NOMO-1 treated with DMSO at 0.1 percent for 48 hours (cell line): ENCODE measurements around the gene KIAA0513.
"Not testable (repeated sequence)": the region's sequence is repeated elsewhere in the genome, so short reads cannot be mapped to it uniquely, and the experiment has no call there.

Experiments
- DNase-seq: peaks from one replicate; lab custom pipeline; 2025; ENCODE audit not compliant: unreplicated experiment; lab: John Stamatoyannopoulos, UW

Gene KIAA0513

GRCh38 chr16:85047867-85048455 lies 20.4 kb downstream of the KIAA0513 start:
- DNase-seq, result peak; percentile 55

GRCh38 chr16:85048921-85049562 lies 21.4 kb downstream of the KIAA0513 start:
- DNase-seq, result no peak

DNA sequence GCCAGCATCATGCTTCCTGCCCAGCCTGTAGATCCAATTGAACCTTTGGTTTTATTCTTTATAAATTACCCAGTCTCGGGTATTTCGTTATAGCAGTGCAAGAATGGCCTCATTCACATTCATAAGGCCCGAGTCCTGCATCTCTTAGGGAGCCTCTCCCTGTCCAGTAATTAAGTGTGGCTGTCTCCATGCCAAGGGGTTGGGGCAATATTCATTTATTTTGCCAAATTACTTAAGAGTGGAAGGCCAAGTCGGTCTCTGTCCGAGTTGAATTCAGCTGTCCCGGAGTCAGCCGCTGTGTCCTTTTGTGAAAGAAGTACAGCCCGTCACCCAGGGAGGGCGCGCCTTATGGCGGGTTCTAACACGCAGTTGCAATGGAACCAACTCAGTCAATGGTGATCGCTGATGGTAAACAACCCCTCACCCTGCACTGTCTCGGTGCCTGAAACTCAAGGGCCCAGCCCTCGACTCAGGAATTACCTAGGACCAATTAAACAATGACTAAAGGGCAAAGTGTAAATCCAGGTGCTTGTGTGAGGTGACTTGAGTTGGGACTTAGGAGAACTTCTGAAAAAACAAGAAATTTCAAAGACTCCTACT lies 22.2 kb downstream of the KIAA0513 start:
- no peak for DNase-seq

DNA sequence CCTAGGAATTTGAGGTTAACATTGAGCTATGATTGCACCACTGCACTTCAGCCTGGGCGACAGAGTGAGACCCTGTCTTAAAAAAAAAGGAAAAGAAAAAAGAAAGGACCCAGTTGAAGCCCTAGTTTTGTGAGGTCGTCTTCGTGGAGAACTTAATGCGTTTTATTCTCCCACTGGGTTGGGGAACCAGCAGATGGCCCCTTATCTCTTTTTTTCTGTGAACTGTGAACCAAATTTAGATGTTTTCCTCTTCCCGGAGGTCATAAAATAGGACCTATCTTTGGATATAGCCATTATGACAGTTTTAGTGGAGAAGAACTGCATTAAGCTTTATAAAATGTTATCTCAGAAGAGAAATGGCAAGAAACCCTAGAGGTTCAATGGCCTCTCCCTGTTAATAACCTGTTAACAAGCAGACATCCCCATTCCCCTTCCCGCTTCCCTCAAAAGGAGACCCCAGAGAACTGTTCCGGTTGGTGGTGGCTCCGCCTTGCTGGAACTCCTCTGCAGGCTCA lies 23.5 kb downstream of the KIAA0513 start:
- no peak for DNase-seq

- DNase-seq, result no peak
These were observed 24.1 kb downstream of the KIAA0513 start for GRCh38 chr16:85051683-85052082.

DNA sequence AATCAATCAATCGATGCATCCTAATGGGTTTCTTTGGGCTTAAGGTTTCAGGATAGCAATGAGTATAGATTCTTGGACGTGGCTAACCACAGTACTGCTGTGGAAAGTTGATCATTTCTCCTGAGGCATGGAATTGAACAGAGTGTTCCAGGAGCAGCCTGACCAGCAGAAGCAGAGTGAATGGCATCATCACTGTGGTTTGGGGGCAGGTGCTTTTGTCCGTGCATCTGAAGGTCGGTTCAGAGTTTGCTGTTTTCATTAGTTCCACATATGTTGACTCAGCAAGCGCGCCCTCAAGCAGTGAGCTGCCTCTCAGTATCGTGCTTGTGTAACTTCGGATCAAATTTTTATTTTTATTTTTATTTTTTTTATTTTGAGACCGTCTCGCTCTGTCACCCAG lies 24.9 kb downstream of the KIAA0513 start:
- DNase-seq, result no peak

- DNase-seq, result not testable (repeated sequence)
These were observed 26.7 kb downstream of the KIAA0513 start for GRCh38 chr16:85054321-85054720.

DNA sequence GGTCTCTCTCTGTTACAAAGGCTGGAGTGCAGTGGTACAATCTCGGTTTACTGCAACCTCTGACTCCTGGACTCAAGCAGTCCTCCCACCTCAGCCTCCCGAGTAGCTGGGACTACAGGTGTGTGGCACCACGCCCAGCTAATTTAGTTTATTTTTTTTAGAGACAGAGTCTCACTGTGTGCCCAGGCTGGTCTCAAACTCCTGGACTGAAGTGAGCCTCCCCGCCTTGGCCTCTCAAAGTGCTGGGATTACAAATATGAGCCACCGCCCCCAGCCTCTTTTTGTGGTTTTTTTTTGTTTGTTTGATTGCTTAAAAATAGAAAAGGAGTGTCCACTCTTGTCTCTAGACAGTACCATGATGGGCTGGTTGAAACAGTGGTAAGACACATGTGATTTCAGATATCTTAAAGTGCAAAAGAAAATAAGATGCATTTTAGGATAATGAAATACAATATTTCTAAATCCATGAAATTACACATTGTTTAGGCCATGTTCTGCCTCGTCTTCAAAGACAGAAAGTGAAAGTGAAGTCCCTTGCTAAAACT lies 27.4 kb downstream of the KIAA0513 start:
- DNase-seq, result no peak

DNA sequence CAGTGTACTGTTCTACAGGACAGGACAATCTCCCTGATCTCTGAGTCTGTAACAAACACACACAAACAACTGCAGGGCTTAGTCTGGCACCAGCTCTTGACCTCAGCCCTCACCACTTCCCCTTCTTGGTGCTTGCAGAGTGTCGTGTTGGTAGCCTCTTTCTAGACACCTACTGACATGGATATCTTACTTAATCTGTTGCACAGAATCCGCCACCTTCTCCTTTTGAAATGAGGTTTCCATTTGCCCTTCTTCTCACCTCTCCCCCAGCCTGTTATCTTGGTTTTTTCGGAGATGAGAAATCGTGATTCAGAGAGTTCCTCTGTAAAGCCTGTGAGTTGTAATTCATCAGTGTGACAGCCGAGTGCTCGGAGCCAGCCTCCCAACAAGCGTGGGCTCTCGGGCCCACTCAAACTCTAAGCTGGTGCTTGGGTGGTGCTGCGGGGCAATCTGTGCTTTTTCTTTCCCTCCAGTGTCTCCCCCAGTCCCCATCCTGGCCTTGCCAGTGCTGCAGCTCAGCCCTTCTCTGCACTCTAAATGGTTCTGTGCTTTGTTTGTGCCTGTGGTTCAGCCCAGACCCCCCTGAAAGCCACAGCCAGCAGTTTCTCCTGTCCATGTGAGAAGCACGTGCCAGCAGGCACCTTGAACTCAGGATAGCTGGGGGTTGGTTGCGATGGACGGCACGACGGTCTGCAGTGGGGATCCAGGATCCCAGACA lies 28.1 kb downstream of the KIAA0513 start:
- DNase-seq, result peak; percentile 98

DNA sequence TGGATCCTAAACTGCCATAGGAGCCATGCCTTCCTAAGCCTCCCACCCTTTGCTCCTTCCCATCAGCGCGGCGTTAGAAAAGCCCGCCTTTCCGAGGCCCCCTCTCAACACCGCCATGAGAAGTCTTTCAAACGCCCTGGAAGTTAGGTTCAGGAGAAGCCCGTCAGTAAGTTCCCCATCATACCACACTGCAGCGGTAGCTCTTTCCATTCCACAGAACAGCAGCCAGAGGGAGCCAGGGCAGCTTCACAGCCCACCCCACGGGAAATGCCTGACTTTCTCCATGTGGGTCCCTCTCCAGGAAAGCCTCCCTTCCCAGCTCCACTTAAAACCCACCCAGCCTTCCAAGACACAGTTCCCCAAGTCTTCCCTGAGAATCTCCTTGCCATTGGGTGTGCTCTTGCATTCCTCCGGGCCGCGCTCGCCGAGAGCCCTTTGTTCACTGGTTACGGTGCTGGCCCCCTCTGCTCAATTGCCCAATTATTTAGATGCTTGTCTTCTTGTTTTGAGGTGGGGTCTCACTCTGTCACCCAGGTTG lies 28.7 kb downstream of the KIAA0513 start:
- DNase-seq, result peak; percentile 25

- DNase-seq, result no peak
These were observed 29.8 kb downstream of the KIAA0513 start for GRCh38 chr16:85057212-85057889.

- DNase-seq, result no peak
These were observed 30.4 kb downstream of the KIAA0513 start for GRCh38 chr16:85057948-85058347.

DNA sequence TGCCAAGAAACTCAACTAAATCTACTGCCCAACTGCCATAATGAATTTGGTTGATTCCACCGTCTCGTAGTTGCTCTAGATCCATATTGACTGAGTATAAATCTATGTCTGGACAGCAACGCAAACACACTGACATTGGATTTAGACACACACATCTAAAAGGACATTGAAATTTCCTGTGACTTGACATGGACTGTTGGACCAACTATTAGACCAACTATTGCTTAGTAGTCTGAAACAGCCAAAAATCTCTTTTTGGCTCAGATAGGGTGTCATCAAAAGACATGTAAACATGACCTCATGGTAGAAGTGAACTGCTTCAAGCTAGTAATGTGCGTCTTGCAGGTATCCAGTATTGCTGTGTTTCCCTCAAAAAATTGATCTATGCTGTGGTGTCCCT lies 31.3 kb downstream of the KIAA0513 start:
- DNase-seq, result no peak

- DNase-seq, result peak; percentile 59
These were observed 34.0 kb downstream of the KIAA0513 start for GRCh38 chr16:85061566-85061965.

DNA sequence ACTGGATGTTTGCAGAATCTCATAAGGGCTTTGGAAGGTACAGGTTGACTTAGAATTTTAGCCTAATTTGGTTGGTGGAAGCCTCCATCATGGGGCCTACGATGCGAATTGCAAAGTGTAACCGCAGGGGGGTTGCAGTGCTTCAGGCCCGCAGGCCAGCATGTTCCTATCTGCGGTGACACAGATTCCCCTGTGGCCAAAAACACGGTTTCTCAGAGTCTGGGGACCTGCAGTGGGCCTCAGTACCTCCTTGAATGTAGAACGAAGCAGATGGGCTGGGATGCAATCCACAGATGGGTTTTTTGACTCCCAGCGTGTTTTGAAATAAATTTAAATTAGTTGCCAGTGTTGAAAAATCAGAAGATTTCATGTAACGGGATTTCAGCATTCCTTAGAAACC lies 34.7 kb downstream of the KIAA0513 start:
- DNase-seq, result no peak

DNA sequence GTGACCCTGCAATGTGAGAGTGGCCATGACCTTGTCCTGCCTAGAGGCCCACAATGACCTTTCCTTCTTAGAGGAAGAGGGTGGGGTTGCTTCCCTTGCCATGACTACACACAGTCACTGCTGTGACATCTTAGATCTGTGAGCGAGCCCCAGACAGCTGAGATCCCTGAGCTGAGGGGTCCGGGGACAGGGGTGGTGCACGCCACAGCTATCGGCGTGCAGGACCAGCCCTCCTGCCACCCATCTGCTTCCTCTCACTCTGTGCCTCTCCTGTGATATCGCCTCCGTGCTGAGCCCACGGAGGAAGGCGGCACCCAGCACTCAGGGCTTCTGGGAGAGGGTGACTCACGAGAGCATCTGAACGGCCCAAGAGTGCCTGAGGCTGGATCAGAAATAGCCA lies 35.2 kb downstream of the KIAA0513 start:
- no peak for DNase-seq

DNA sequence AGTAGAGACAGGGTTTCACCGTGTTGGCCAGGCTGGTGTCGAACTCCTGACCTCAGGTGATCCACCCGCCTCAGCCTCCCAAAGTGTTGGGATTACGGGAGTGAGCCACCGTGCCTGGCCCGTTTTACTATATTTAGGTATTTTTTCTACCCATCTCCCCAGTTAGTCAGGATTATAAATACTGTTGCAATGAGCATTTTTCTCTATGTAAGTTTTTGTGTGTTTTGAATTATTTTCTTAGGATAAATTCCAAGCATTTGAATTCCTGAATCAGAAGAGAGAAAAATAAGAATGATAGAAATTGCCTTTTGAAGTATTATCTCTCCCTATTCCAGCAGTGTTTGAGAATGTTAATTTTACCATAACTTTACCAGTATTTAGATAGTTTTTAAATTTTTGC lies 36.6 kb downstream of the KIAA0513 start:
- DNase-seq, result no peak

- DNase-seq, result no peak
These were observed 37.5 kb downstream of the KIAA0513 start for GRCh38 chr16:85065099-85065498.

- no peak for DNase-seq
These were observed 38.8 kb downstream of the KIAA0513 start for GRCh38 chr16:85066346-85066885.

DNA sequence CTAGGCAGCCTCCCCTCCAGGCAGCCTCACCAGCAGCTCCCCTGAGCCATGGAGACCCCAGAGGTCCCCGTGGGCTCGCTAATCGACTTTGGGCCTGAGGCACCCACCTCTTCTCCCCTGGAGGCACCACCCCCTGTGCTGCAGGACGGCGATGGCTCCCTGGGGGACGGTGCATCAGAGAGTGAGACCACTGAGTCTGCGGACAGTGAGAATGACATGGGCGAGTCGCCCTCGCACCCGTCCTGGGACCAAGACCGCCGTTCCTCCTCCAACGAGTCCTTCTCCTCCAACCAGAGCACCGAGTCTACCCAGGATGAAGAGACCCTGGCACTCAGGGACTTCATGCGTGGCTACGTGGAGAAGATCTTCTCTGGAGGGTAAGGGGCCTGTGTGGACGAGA lies 39.4 kb downstream of the KIAA0513 start:
- DNase-seq, result no peak
